ENCODE data around the gene SRP54.

DNA sequence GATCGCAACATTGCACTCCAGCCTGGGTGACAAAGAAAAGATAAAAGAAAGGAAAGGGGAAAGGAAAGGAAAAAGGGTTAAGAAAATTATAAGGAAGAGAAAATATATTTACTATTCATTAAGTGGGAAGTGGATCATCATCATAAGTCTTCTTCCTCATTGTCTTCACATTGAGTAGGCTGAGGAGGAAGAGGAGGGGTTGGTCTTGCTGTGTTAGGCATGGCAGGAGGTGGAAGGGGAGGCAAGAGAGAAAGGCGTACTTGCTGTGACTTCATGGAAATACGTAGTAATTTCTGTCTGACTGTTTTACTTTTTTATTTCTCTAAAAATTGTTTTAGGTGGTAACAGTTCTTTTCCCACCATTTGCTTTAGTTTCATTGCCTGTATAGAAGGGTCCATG, 89.4 kb downstream of the SRP54 start:
- TF ChIP-seq, protein P1, sequence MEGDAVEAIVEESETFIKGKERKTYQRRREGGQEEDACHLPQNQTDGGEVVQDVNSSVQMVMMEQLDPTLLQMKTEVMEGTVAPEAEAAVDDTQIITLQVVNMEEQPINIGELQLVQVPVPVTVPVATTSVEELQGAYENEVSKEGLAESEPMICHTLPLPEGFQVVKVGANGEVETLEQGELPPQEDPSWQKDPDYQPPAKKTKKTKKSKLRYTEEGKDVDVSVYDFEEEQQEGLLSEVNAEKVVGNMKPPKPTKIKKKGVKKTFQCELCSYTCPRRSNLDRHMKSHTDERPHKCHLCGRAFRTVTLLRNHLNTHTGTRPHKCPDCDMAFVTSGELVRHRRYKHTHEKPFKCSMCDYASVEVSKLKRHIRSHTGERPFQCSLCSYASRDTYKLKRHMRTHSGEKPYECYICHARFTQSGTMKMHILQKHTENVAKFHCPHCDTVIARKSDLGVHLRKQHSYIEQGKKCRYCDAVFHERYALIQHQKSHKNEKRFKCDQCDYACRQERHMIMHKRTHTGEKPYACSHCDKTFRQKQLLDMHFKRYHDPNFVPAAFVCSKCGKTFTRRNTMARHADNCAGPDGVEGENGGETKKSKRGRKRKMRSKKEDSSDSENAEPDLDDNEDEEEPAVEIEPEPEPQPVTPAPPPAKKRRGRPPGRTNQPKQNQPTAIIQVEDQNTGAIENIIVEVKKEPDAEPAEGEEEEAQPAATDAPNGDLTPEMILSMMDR (IDR thresholded peaks at IDR 0.05) = no peak
- TF ChIP-seq POLR2A (IDR thresholded peaks at IDR 0.05) (no peak), EP300 (IDR thresholded peaks at IDR 0.05) (no peak)

All from gastroesophageal sphincter (tissue), 3 donors.